Heart right ventricle (tissue), 16 donors: ENCODE measurements around the gene PHLPP1. TPM values are rescaled to one million over a fixed set of nuclear protein-coding genes. Genes with fewer than 3 reads are reported as not detected.

ENCODE experiments used
- ATAC-seq, 8 donors: fragments of 200-7000 bp; cut with Tn5 transposase; one replicate each; pipeline ENCODE4 v1.9.1; 2020; ENCODE audit warnings: mild to moderate bottlenecking in 8 of 8, moderate library complexity in 8 of 8, moderate number of reproducible peaks in 1 of 8
- DNase-seq, 2 donors: peaks; one replicate each; pipeline ENCODE4 v3.0.0-alpha.2; 2020
- H3K27ac ChIP-seq, 10 donors: fragments of 200-600 bp; sonication (generic) in 2 of 10; one replicate each; pipeline versions ENCODE4 v1.5.0 to v1.8.0; 2020 to 2022; ENCODE audit warnings: mild to moderate bottlenecking in 3 of 10
- H3K27me3 ChIP-seq, 7 donors: fragments of 200-600 bp; one replicate each; pipeline ENCODE4 v1.8.0; 2021 to 2022; ENCODE audit warnings: mild to moderate bottlenecking in 2 of 7
- H3K36me3 ChIP-seq, 9 donors: fragments of 200-600 bp; sonication (generic) in 1 of 9; one replicate each; pipeline versions ENCODE4 v1.5.0 to v1.8.0; 2020 to 2022; ENCODE audit warnings: mild to moderate bottlenecking in 2 of 9
- H3K4me1 ChIP-seq, 9 donors: fragments of 200-600 bp; sonication (generic) in 1 of 9; one replicate each; pipeline versions ENCODE4 v1.5.0 to v1.8.0; 2020 to 2022; ENCODE audit warnings: mild to moderate bottlenecking in 4 of 9
- H3K4me3 ChIP-seq, 10 donors: fragments of 200-600 bp; sonication (generic) in 2 of 10; one replicate each; pipeline versions ENCODE4 v1.5.0 to v1.8.0; 2020 to 2022; ENCODE audit warnings: mild to moderate bottlenecking in 7 of 10, moderate library complexity in 2 of 10
- H3K9me3 ChIP-seq, 11 donors: fragments of 200-600 bp in 10 of 11; sonication (generic) in 2 of 11; one replicate each; pipeline versions ENCODE4 v1.5.0 to v1.8.0; 2013 to 2022; ENCODE audit warnings: mild to moderate bottlenecking in 2 of 11, control low read depth in 1 of 11, moderate library complexity in 1 of 11
- CTCF ChIP-seq, 9 donors: fragments of 200-600 bp; sonication (generic) in 2 of 9; IDR thresholded peaks; one replicate each; pipeline versions ENCODE4 v1.5.0 to v1.8.0; 2021 to 2022; ENCODE audit warnings: antibody characterized with exemption in 9 of 9, mild to moderate bottlenecking in 5 of 9, moderate library complexity in 1 of 9
- WGBS, 2 donors: extraction: QIAGEN DNeasy Blood & Tissue Kit; methylation state at CpG; one replicate each; pipeline ENCODE4 v1.1.7; 2013; ENCODE audit warnings: inconsistent platforms in 1 of 2; 5-methylcytosine and 5-hydroxymethylcytosine counted together
- intact Hi-C, 10 donors: fragments of 100-400 bp; cut with DNase I; formaldehyde crosslinking; loops; one replicate each; pipeline versions ENCODE4 v1.11.1 to v1.14.2; 2022
- polyA plus RNA-seq, 2 donors: library from polyadenylated mRNA; stranded (reverse); fragments of 200-250 nt; gene quantifications; one replicate each; pipeline ENCODE4 v1.2.3, GENCODE V29; 2013
- total RNA-seq, 10 donors: library from RNA; stranded (reverse); fragmentation: NEBNext Ultra II Directional in 3 of 10; extraction: Animal tissue kit (Norgen Biotek cat#: 25700) in 3 of 10; gene quantifications; one replicate each; pipeline versions ENCODE4 v1.2.1 to v1.2.4, GENCODE V29; 2021 to 2023
- donor health status: Arrhythmogenic right ventricular cardiomyopathy.
- donor health status: ischemic (EF 13 %, LVEDD 7.1; RV severe dilation, severe dysfunction).
- donor health status: healthy with polysubstance abuse.
- donor health status: DM: no; HTN: yes; CAD: no.
- donor health status: DM: no; HTN: no; CAD: no.
- donor health status: ischemic (EF 25% LVEDD 6.9; RV normal size, moderate dysfunction).
- donor health status: ischemic (EF 25% LVEDD 5.7; RV mildly dilated, moderate dysfunction).
- donor health status: healthy.
- donor health status: DM: yes; HTN: yes; CAD: no.
- donor health status: Ischemic cardiomyopathy.
- donor health status: ischemic (EF 35%, LVEDD 5.7; RV mildly dilated, moderate dysfunction).
- donor health status: nonischemic (EF 11% LVEDD 7.7; RV severe dilation, severe dysfunction).
- donor health status: DM: yes; HTN: yes; CAD: no.
- donor health status: PGD.
- donor health status: ischemic (EF 29% LVEDD 5.4; RV normal size, mild dysfunction).
- donor health status: nonischemic (EF 23%, LVEDD 6.1; RV moderate dilation, normal function).

Gene PHLPP1
- total and polyA plus RNA-seq, 12 donors: 1.8 to 10.7 (median 8.0) TPM

- H3K36me3 ChIP-seq: no peaks in the 10 kb centered on the region
- H3K27me3 ChIP-seq: no peaks in the 10 kb centered on the region
- H3K27ac ChIP-seq: no peak overlapping the region
- no peak for ATAC-seq
- intact Hi-C loops: loop anchor here in 1 of 10 donors (10.0 kb wide), 1 partner anchor 125 kb away; no protein-coding TSS in a partner anchor
- 93 to 94% methylated on average over 1 of the region's 1 CpG for WGBS, 2 donors
- H3K9me3 ChIP-seq: no peaks in the 10 kb centered on the region
- no peak for DNase-seq
- H3K4me1 ChIP-seq: peaks cover 0 to 22% (median 15%) of the 10 kb centered on the region in 9 donors
- no peak for TF ChIP-seq CTCF (IDR thresholded peaks at IDR 0.05)
- H3K4me3 ChIP-seq: no peak overlapping the region
Measured at GRCh38 chr18:62809900-62810299, 94.6 kb downstream of the PHLPP1 start.

DNA sequence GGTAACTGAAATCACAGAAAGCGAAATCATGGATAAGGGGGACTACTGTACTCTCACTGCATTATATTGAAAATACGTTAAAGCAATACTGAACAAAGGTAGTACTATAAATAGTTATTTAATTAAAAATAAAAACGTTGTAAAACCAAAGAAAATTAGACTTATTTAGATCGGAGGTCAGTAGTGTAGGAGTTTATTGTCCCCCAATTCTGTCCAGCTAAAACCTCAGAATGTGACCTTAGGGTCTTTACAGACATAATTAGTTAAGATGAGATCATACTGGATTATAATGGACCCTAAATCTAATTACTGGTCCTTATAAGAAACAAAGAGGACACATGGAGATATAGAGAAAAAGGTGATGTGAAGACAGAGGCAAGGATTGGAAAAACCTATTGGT lies 95.3 kb downstream of the PHLPP1 start:
- 86% methylated on average over 4 of the region's 4 CpGs for WGBS, 2 donors
- H3K9me3 ChIP-seq: no peaks in the 10 kb centered on the region

DNA sequence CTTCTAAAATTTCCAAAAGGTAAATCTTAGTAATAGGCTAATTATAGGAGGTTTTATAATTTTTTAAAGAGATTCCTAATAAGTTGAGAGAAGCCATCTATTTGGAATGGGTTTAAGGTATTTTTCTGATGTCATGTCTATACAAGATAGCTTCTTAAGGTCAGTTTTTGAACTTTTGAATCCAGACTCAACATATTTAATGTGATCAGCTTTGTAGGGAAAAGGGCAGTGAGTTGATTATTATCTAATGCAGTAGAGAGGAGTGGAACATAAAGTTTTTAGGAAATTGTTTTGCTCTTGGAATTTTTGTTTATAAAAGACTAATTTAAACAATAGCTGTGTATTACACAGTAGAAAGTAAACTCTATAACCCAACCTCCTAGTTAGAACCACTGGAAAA lies 96.3 kb downstream of the PHLPP1 start:
- peaks cover 0 to 32% (median 17%) of the 10 kb centered on the region in 9 donors for H3K4me1 ChIP-seq
- no peak for TF ChIP-seq CTCF (IDR thresholded peaks at IDR 0.05)
- no peak for ATAC-seq
- H3K36me3 ChIP-seq: no peaks in the 10 kb centered on the region
- no peaks in the 10 kb centered on the region for H3K9me3 ChIP-seq
- no peaks in the 10 kb centered on the region for H3K27me3 ChIP-seq
- H3K27ac ChIP-seq: no peak overlapping the region
- intact Hi-C loops: loop anchor here in 1 of 10 donors (10.0 kb wide), 1 partner anchor 123 kb away; no protein-coding TSS in a partner anchor
- no peak overlapping the region for H3K4me3 ChIP-seq
- no peak for DNase-seq

More for the DNA sequence above, 95.3 kb downstream of the PHLPP1 start:
- no peak for DNase-seq
- no peak for TF ChIP-seq CTCF (IDR thresholded peaks at IDR 0.05)
- no peaks in the 10 kb centered on the region for H3K27me3 ChIP-seq
- no peak for ATAC-seq
- no peak overlapping the region for H3K4me3 ChIP-seq
- intact Hi-C loops: loop anchor here in 1 of 10 donors (10.0 kb wide), 1 partner anchor 124 kb away; no protein-coding TSS in a partner anchor
- H3K36me3 ChIP-seq: no peaks in the 10 kb centered on the region
- H3K27ac ChIP-seq: no peak overlapping the region
- peaks cover 0 to 29% (median 17%) of the 10 kb centered on the region in 9 donors for H3K4me1 ChIP-seq

- no peak overlapping the region for H3K4me3 ChIP-seq
- no peaks in the 10 kb centered on the region for H3K9me3 ChIP-seq
- H3K4me1 ChIP-seq: peaks cover 0 to 32% (median 17%) of the 10 kb centered on the region in 9 donors
- H3K27ac ChIP-seq: no peak overlapping the region
- intact Hi-C loops: loop anchor here in 1 of 10 donors (10.0 kb wide), 1 partner anchor 123 kb away; no protein-coding TSS in a partner anchor
- no peak for TF ChIP-seq CTCF (IDR thresholded peaks at IDR 0.05)
- DNase-seq (no peak), ATAC-seq (no peak)
- H3K36me3 ChIP-seq: no peaks in the 10 kb centered on the region
- no peaks in the 10 kb centered on the region for H3K27me3 ChIP-seq
- 80 to 86% methylated on average over 3 of the region's 3 CpGs for WGBS, 2 donors
Measured at GRCh38 chr18:62812242-62812641, 96.9 kb downstream of the PHLPP1 start.
